Left lobe of liver (tissue), 2 donors: Measurements from ENCODE around the gene KCNIP1. TPM values are rescaled to one million over a fixed set of nuclear protein-coding genes. Genes with fewer than 3 reads are reported as not detected.

Source experiments
- ATAC-seq: fragments of 200-7000 bp; cut with Tn5 transposase; one replicate; pipeline ENCODE4 v1.9.1; 2020; ENCODE audit warnings: mild to moderate bottlenecking, moderate library complexity
- DNase-seq: peaks from one replicate; pipeline ENCODE4 v3.0.0-alpha.2; 2020; ENCODE audit warnings: low spot score
- total RNA-seq: library from RNA; stranded (reverse); gene quantifications from one replicate; pipeline ENCODE4 v1.2.1, GENCODE V29; 2021
- donor health status: DM: no; HTN: no; CAD: no; lungs with moderate emphysema.
- donor health status: DM: no; HTN: yes; CAD: no.

The KCNIP1 gene
- total RNA-seq, 1 donor from 2014 or later: not detected

DNA sequence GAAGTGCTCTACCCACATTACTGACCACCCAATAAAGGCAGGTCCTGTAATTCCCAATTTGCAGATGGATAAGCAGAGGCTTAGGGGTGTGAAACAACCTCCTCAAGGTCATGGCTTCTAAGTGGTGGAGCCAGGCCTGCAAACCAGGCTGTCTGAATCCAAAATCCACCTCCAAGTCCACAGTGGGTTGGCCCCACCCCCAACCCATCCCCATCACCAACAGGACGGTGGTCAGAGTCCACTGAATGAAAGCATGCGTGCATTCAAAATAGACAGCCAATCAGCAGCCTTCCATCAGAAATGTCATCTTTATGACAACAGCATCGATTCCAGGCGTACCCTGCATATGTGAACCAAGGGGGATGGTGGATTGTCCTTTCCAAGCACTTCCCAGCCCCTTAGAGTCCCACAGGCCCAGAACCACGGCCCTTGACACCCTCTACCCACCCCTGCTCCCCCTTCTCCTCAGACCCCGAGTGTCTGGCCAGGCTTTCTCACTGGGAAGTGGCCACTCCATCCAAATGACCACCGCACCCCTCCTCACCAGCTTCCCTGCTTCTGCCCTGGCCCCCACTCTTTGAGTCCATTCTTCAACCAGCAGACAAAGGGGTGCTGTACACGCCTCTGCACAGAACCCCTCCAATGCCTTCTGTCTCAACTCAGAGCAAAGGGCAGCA lies 133.1 kb downstream of the KCNIP1 start:
- ATAC-seq (no peak), DNase-seq (no peak)

DNA sequence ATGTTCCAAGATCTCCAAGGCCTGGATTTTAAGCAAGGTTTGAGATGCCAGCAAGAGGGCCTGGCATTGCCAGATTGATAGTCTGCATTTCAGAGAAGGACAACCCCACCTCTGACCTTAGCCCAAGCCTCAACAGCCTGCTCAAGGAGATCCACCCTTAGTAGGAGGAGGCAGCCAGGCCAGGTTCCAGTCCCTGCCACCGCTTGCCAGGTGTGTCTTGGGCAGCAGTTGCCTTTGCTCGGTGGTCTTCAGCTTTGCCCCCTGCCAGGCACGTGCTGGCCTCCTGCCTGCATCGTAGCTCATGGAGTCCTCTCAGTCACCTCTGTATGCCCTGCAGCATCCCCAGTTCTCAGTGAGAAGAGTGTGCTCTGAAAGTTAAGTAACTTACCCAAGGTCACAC lies 134.2 kb downstream of the KCNIP1 start:
- DNase-seq (no peak), ATAC-seq (no peak)

DNA sequence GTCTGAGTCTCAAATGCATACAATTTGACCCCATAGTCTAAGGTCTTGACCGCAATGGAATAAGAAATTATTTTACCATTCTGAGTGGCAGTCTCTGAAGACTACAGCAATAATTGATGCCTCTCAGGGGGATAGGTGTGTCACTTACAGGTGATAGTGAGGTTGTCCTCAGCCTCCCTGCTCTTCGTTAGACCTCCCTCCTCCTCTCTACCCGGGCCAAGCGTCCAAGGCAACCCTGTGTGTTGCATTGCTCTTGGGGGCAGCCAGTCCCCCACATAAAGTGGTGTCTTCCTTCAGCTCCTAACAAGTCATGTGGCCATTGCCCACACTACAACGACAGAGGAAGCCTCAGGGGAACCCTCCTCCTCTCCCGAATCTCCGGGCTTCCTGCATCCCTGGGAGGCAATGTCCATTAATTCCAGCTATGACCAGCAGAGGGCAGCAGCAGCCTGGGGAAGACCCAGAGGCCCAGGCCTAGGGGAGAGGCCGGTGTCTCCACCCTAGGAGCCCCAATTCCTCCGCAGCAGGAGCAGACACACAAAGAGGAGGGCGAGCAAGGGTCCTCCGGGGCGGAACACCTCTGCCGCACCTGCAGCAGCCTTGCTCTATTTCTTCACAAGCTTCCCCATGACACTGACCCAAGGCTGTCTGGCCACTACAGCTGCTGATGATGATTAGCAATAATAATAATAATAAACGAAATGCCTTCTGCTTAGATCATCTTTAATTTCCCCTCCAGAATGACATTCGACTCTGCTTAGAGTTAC lies 134.8 kb downstream of the KCNIP1 start:
- peak; percentile 60 for DNase-seq
- peak; percentile 90 for ATAC-seq

DNA sequence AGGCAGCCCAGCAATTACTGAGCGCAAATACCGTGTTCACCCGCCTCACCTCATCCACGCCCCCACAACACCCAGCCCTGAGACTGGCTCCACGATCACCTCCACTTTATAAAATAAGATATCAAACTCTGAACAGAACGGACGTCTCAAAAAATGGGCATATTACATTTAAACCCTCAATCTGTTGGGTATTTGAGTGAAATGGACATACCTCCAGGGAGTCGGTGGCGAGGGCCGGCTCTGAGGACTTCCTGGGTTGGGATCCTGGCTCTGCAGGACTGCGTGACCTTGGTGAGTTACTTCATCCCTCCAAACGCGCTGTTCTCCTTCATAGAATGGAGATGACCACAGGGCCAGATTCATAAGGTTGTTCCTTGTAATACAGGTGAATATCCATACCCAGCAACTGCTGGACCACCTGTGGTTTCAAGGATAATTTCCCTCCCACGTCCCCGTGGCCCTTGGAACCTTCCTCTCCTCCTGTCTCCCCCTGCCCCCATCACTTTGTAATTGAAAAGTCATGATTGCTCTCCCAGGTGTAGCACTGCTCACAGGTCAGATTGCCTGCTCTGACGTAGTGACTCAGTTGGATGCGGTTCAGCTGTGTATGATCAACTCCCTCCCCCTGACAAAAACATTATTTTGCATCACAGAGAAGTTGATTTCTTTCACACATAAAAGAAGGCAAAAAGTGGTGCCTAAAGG lies 135.6 kb downstream of the KCNIP1 start:
- no peak for DNase-seq

DNA sequence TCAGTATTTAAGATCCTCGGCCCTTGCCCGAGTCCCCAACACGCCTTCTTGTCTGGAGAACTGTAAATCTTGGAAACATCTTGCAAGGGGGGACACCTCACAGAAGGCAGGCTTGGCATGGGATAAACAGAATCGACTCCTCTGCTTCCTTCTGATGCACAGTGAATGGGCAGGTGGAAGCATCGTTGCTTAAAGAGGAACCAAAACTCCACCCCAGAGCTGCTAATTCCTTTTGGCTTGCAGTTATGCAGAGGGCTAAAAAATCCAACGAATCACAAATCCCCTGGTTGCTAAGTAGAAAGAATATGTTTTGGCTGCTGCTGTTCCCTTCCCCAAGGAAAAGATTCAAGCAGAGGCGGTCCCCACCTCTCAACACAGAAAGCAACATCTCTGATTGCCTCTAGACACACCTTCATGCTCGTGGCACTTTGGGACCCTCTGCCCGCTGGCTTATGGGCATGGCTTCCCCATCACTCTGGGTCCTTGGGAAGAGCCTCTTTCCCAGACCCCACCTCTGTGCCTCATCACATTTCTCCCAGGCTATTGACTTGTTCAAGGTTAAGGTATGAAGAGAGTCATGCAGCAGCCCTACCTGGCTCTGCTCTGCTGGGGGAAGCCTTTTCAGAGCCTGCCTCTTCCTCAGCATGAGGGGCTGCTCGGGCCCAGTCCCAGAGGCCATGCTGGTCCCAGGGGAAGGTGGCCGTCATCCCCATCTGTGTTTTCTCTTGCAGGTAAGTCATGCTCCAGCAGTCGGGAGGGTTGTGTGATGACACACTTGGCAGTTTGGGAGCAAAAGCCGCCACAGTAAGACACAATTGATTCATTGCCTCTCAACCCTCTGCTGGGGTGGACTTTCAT lies 137.1 kb downstream of the KCNIP1 start:
- DNase-seq: no peak

More for the DNA sequence above, 135.6 kb downstream of the KCNIP1 start:
- ATAC-seq: no peak

DNA sequence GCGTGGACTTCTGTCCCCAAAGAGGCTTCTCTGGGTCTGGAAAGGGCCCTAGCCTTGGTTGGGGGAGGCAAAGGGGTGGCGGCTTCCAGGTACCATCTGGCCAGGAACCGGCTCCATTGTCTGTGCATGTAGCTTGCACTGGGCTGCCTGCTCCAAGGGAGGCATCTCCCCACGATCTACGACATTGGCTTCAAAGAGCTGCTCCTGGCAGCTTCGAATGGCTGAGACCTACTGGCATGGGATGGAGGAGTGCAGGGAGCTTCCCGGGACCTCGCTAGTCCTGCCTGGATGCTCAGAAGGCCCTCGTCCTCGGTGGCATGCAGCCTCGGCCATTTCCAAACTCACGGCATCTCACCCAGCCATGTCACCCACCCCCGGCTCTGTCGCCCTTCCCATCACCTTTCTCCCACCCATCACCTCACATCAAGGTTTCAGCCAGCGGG lies 137.8 kb downstream of the KCNIP1 start:
- ATAC-seq: no peak
- no peak for DNase-seq

More for the DNA sequence above, 137.1 kb downstream of the KCNIP1 start:
- ATAC-seq: no peak

DNA sequence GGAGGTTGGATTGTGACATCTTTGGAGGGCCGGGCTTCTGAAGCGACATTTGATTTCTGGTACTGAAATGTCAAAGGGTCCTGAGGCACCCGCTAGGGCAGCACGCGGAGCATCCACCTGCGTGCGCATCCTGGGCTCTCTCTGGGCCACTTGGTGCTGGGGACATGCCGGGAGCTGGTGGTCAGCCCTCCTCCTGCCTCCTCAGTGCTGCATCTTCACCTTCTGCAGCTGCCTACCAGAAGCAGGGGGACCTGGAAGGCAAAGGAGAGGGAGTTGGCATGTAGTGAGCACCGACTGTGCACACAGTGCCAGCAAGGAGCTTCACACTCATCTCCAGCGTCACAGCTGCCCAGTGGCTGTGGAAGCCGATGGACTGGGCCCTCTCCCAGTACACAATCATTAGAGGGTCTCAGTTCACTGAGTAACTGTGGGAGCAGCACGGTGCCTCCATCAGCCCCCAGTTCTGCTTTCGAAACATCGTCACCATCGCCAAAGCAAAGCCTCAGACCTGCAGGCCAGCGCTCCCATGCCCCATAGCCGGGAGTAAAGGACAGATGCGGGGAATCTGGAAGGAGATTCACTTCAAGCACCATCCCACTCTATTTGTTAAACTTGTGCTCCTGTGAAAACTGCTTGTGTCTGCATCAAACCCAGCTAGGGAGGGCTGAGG lies 138.4 kb downstream of the KCNIP1 start:
- no peak for ATAC-seq
- no peak for DNase-seq

DNA sequence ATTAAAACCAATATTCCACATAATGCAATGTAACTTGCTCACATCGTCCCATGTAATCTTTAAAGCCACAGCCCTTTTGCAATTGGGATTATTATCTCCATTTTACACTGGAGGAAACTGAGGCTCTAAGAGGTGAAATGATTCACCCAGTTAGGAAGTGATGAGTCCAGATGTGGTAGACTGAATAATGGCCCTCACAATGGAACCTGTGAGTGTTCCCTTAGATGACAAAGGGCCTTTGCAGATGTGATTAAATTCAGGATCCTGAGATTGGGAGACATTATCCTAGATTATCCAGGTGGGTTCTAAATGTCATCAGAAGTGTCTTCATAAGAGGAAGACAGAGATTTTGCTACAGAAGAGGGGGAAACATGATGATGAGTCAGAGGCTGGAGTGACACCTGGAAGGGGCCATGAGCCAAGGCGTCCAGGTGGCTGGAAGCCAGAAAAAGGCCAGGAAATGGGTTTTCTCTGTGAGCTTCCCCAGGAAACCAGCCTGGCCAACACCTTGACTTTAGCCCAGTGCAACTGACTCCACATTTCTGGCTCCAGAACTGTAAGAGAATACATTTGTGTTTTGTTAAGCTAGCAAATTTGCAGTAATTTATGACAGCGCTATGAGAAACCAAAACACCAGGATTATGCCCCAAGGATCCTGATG lies 139.1 kb downstream of the KCNIP1 start:
- ATAC-seq: no peak
- DNase-seq: no peak

DNA sequence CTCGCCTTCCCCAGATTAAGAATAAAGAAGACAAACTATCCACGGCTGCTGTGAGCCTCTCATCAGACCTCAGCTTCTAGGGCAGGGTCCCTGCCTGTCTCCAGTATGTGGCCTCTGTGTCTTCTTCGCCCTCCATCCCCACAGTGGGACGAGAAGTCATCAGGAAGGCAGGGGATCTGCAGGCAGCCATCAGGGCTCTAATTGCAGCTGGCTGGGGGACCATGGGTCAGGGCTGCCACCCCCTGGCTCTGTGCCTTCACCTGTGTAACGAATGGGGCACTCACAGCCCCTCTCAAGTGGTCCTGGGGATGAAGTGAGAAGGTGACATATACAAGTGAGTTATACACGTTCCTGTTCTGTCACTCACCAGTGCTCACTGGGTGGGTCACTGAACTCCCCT lies 139.8 kb downstream of the KCNIP1 start:
- DNase-seq (no peak), ATAC-seq (no peak)

DNA sequence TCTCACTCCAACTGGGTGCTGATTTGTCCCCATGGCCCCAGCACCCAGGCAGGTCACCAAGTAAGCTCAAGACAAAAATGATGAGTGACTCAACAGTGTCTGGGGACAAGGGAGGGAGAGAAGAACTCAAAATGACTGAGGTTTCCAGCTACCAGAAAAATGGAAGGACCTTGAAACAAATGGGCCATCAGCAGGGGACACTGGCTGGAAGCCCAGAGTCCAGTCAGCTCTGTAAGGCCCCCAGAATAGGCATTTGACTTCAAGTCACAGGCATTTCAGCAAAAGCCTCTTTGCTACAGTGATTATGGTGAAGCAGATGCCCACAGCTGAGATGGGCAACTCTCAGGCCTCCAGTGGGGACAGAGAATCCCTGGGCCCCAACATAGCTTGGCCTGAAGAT lies 140.7 kb downstream of the KCNIP1 start:
- DNase-seq (no peak), ATAC-seq (no peak)

DNA sequence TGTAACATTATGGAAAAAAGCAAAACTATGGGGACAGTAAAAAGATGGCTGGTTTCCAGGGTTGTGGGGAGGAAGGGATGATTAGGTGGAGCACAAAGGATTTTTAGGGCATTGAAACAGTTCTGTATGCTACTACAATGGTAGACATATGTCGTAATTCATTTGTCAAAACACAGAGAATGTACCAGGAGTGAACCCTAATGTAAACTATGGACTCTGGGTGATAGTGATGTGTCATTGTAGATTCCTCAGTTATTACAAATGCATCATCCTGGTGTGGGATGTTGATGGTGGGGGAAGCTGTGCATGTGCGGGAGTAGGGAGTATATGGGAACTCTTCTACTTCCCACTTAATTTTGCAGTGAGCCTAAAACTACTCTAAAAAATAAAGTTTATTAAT lies 144.7 kb downstream of the KCNIP1 start:
- DNase-seq (no peak), ATAC-seq (no peak)

DNA sequence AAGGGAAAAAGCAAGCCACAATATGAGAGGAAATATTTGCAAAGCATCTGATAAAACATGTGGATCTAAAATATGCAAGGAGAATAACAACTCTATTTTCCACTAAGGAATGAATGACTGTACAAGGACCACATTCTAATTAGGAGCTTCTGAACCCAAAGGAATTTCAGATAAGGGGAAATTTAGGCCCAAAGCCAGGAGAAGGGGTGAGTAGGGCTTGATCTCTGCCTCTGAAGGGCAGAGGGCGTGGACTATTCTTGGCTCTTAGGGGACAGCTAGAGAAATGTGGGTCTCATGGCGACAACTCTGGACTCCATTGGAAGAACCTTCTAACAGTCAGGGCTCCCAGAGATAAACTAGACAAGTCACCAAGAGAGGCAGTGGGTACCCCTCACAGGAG lies 147.0 kb downstream of the KCNIP1 start:
- no peak for ATAC-seq
- no peak for DNase-seq

DNA sequence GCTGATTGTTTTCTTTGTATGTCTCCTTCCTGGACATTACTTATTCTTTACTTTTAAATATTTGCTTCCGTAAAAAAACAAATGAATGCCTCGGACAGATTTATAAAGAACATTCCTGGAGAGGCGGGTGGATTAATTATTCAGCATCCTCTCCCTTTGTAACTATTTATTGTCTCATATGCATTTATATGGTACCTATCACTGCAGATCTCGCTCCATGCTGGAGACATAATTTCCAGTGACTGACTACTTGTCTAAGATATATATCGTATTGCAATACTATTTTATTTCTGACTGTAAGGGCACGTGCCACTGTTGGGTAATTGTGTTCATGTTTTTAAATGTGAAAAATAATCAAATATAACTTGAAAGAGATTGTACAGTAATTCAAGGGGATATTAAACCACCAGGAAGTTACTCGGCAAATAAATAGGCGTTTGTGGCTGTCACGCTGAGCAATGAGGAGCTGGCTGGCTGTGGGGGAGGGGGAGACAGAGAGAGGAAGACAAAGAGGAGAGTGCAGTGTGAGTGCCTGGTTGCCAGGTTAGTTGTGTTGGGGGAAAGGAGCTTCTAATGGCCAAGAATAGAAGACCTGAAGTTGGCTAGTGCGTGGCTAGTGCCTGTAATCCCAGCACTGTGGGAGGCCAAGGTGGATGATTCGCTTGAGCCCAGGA lies 147.9 kb downstream of the KCNIP1 start:
- DNase-seq (no peak), ATAC-seq (no peak)

DNA sequence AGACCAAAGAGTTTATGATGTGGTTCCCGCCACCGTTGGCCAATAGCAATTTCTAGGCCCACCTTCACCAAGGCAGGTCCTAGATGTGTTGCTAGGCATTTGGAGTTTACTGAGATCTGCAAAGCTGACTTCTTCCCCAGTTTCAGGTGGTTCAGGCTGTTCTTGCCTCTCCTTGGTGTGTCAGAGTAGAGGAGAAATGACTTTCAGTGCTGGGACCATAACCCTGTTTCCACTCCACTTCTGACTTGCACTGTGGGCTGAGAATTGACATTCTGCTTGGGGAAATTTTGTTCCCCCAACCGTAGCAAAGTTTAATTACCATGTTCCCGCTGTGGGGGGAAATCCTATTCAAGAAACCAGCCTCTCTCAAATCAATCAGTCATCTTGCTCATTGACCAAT lies 151.7 kb downstream of the KCNIP1 start:
- DNase-seq: no peak
- ATAC-seq: no peak

DNA sequence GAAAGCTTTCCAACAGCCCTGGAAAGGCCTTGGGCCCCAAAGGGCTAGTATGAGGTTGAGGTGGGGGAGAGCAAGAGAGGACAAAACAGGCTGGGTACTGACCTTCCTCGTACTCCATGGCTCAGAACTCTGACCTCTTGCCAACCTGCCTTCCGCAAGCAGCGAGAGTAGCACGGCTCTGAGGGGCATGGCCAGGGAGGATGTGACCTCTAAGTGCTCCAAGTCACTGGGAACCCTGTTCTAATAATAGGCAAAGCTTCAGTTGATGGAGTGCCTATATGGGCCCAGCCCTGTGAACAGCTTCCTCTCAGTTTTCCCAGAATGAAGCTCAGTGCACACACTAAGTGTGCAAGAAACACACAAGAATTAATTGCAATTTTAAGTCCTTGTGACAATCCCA lies 152.1 kb downstream of the KCNIP1 start:
- ATAC-seq (no peak), DNase-seq (no peak)

DNA sequence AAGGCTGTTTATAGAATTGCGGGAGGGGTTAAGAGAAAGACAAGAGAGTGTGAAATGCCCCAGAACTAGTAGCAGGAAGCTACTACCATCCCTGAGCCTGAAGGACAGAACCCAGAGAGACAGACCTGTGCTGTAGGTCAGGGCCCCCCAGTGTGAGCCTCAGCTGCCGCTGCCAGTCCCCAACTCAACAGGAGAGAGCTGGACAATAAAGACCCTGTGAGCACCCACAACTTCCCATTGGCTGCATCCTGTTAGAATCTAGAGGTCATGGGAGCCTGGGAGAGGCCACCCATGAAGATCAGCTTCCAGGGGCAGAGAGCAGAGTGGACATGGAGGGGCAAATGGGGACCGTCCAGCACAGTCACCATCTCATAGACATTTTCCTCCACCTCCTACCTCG lies 152.5 kb downstream of the KCNIP1 start:
- ATAC-seq: no peak
- DNase-seq: no peak

DNA sequence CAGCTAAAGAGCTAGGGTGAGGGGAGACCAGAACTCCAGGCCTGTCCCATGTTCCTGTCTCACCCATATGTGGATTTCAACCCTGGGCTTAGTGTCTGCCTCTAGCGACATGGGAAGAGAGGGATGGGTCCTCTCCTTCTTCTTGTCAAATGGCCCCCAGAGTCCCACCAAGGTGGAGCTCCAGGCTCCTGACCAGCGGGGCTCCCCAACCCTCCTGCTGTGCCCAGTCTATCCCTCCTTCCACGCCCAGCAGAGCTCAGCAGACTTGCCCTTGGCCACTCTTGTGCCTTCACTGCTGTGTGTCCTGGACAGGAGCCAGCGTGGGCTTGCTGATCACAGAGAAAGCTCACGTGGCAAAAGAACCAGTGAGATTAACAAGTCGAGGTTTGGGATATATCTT lies 156.7 kb downstream of the KCNIP1 start:
- ATAC-seq: no peak

DNA sequence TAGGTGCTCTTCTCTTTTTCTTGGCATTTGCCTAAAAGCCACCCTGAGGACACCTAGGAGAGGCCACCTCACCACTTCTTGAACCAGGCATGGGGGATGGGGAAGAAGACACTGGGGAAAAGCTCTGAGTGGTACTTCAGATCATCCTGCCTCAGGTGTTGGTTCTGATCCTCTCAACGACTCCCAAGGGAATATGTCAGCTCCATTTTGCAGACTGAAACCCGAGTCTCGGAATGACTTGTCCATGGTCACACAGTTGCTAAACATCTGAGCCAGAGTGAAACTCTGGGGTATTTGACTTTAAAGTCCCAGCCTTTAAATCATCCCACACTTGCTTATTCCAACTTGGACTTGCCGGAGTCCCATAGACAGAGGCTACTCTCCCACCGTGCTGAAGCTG lies 159.1 kb downstream of the KCNIP1 start:
- ATAC-seq (no peak), DNase-seq (no peak)

More for the DNA sequence above, 156.7 kb downstream of the KCNIP1 start:
- DNase-seq: no peak

DNA sequence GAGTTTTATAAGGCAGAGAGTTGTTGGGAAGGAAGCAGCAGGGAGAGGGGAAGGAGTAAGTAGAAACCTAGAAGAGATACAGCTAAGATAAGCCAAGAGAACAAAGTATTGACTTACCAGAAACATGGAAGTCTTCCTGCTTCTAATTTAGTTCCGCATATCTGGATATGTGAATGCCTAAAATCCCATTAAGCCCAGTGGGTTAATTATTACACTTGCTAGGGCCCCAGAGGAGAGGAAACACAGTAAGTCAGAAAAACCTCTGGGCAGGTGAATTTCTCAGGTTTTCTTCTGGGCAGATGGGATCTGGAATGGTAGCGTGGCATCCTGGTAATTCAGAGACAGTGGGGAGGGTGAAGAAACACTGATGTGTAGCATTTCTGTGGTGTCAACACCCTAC lies 175.0 kb downstream of the KCNIP1 start:
- ATAC-seq: no peak

More for the DNA sequence above, 175.0 kb downstream of the KCNIP1 start:
- DNase-seq: no peak
